Neural cell (in vitro differentiated cells): ENCODE measurements around the gene CCDC12. TPM values are rescaled to one million over a fixed set of nuclear protein-coding genes. Genes with fewer than 3 reads are reported as not detected.
"Not testable (repeated sequence)": the region's sequence is repeated elsewhere in the genome, so short reads cannot be mapped to it uniquely, and the experiment has no call there.

ENCODE experiments used
- H2AFZ ChIP-seq: fragments of 200-600, 300-800 bp; sonication (generic), shearing (Covaris generic); 2 replicates; pipeline ENCODE4 v1.6.0; 2014; ENCODE audit warnings: low read depth, mild to moderate bottlenecking, antibody characterized with exemption, low read length, moderate library complexity
- H3F3A ChIP-seq: fragments of 200-600 bp; shearing (Covaris generic); 2 replicates; pipeline ENCODE4 v1.6.1; 2016; ENCODE audit warnings: mild to moderate bottlenecking, moderate library complexity, mixed read lengths, antibody characterized with exemption, low read length; ENCODE audit not compliant: insufficient read depth, poor library complexity, severe bottlenecking
- H3K27ac ChIP-seq: fragments of 200-600, 300-800 bp; sonication (generic), shearing (Covaris generic); 2 replicates; pipeline ENCODE4 v1.5.1; 2014; ENCODE audit warnings: mild to moderate bottlenecking, low read length, moderate library complexity
- H3K27me3 ChIP-seq: fragments of 300-800, 200-600 bp; sonication (generic), shearing (Covaris generic); 2 replicates; pipeline ENCODE4 v1.6.0; 2014; ENCODE audit warnings: mild to moderate bottlenecking, low read depth, low read length, moderate library complexity; ENCODE audit not compliant: insufficient read depth
- H3K36me3 ChIP-seq: fragments of 300-800, 200-600 bp; sonication (generic), shearing (Covaris generic); 2 replicates; pipeline ENCODE4 v1.5.1; 2014; ENCODE audit warnings: mild to moderate bottlenecking, antibody characterized with exemption, low read length, moderate library complexity; ENCODE audit not compliant: insufficient read depth
- H3K4me2 ChIP-seq: fragments of 300-800, 200-600 bp; sonication (generic), shearing (Covaris generic); 2 replicates; pipeline ENCODE4 v1.6.0; 2014; ENCODE audit warnings: mild to moderate bottlenecking, low read length
- H3K4me3 ChIP-seq: fragments of 300-800, 200-600 bp; sonication (generic), shearing (Covaris generic); 2 replicates; pipeline ENCODE4 v1.5.1; 2014; ENCODE audit warnings: mild to moderate bottlenecking, low read length, moderate library complexity
- H3K79me2 ChIP-seq: fragments of 200-600 bp; shearing (Covaris generic); replicated peaks from 2 replicates; pipeline ENCODE4 v1.6.0; 2014; ENCODE audit warnings: mild to moderate bottlenecking, low read length, moderate library complexity; ENCODE audit not compliant: insufficient read depth
- H3K9ac ChIP-seq: fragments of 300-800, 200-600 bp; sonication (generic), shearing (Covaris generic); 2 replicates; pipeline ENCODE4 v1.6.1; 2016; ENCODE audit warnings: mild to moderate bottlenecking, low read length, mixed read lengths
- H3K9me2 ChIP-seq: fragments of 200-600 bp; shearing (Covaris generic); 2 replicates; pipeline ENCODE4 v1.6.1; 2016; ENCODE audit warnings: mild to moderate bottlenecking, low read length, mixed read lengths; ENCODE audit not compliant: insufficient read depth
- H3K9me3 ChIP-seq: fragments of 200-600, 300-800 bp; sonication (generic), shearing (Covaris generic); 2 replicates; pipeline ENCODE4 v1.6.1; 2016; ENCODE audit warnings: mild to moderate bottlenecking, mixed run types, low read length, moderate library complexity, mixed read lengths
- H4K20me1 ChIP-seq: fragments of 200-600 bp; shearing (Covaris generic); 2 replicates; pipeline ENCODE4 v1.6.1; 2016; ENCODE audit warnings: mild to moderate bottlenecking, mixed run types; ENCODE audit not compliant: insufficient read depth
- EP300 ChIP-seq: fragments of 450-650 bp; conservative IDR thresholded peaks from 2 replicates; pipeline ENCODE4 v1.6.1; 2014; ENCODE audit warnings: antibody characterized with exemption, mild to moderate bottlenecking, moderate library complexity; ENCODE audit not compliant: poor library complexity, severe bottlenecking
- EZH2 ChIP-seq: fragments of 200-600, 300-800 bp; shearing (Covaris generic), sonication (generic); IDR thresholded peaks from 2 replicates; pipeline ENCODE4 v1.6.1; 2014; ENCODE audit warnings: antibody characterized with exemption, low read length, borderline replicate concordance, mild to moderate bottlenecking; ENCODE audit not compliant: insufficient read depth, poor library complexity, severe bottlenecking
- MXI1 ChIP-seq: fragments of 450-650 bp; conservative IDR thresholded peaks from 2 replicates; pipeline ENCODE4 v1.6.1; 2014; ENCODE audit warnings: antibody characterized with exemption, mild to moderate bottlenecking; ENCODE audit not compliant: poor library complexity, severe bottlenecking
- POLR2AphosphoS5 ChIP-seq: IDR thresholded peaks from 2 replicates; pipeline ENCODE4 v1.6.1; 2012
- RAD21 ChIP-seq: fragments of 450-650 bp; conservative IDR thresholded peaks from 2 replicates; pipeline ENCODE4 v1.6.1; 2014; ENCODE audit warnings: antibody characterized with exemption, mild to moderate bottlenecking, moderate library complexity
- SMC3 ChIP-seq: fragments of 450-650 bp; conservative IDR thresholded peaks from 2 replicates; pipeline ENCODE4 v1.6.1; 2014; ENCODE audit warnings: antibody characterized with exemption, mild to moderate bottlenecking, moderate library complexity; ENCODE audit not compliant: poor library complexity
- TAF1 ChIP-seq: IDR thresholded peaks from 2 replicates; pipeline ENCODE4 v1.6.1; 2012; ENCODE audit warnings: low read depth
- polyA plus RNA-seq: library from polyadenylated mRNA; depleted of rRNA; stranded (reverse); fragments of >200 nt; gene quantifications from 2 replicates; pipeline ENCODE4 v1.2.3, GENCODE V29; 2014
- TF ChIP-seq, protein P1 (sequence below): IDR thresholded peaks from 2 replicates; pipeline ENCODE4 v1.6.1; 2012; ENCODE audit warnings: borderline replicate concordance
- TF ChIP-seq, protein P2 (sequence below): fragments of 450-650 bp; IDR thresholded peaks from 2 replicates; pipeline ENCODE4 v1.5.1; 2014; ENCODE audit warnings: antibody characterized with exemption, mild to moderate bottlenecking, moderate library complexity; ENCODE audit not compliant: poor library complexity, severe bottlenecking

The CCDC12 gene
- polyA plus RNA-seq, 1 donor from 2014 or later: 46.4 TPM

DNA sequence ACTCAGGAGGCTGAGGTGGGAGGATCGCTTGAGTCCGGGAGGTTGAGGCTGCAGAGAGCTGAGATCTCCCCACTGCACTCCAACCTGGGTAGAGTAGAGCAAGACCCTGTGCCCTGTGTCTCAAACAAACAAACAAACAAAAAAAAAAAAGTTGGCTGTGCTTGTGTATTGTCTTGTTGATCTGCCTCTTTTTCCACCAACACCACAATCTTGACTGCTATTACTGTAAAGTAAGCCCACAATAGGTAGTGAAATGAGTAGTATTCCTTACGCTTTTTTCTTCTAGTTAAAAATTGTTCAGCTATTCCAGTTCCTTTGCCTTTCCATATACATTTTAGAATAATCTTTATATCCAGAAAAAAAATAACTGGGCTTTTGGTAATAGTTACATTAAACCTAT lies 63.6 kb downstream of the CCDC12 start:
- H4K20me1 ChIP-seq: no peaks in the 10 kb centered on the region
- H3K9ac ChIP-seq: no peak overlapping the region
- no peak overlapping the region for H3K4me2 ChIP-seq
- H3K9me2 ChIP-seq: no peaks in the 10 kb centered on the region
- TF ChIP-seq, protein P1, sequence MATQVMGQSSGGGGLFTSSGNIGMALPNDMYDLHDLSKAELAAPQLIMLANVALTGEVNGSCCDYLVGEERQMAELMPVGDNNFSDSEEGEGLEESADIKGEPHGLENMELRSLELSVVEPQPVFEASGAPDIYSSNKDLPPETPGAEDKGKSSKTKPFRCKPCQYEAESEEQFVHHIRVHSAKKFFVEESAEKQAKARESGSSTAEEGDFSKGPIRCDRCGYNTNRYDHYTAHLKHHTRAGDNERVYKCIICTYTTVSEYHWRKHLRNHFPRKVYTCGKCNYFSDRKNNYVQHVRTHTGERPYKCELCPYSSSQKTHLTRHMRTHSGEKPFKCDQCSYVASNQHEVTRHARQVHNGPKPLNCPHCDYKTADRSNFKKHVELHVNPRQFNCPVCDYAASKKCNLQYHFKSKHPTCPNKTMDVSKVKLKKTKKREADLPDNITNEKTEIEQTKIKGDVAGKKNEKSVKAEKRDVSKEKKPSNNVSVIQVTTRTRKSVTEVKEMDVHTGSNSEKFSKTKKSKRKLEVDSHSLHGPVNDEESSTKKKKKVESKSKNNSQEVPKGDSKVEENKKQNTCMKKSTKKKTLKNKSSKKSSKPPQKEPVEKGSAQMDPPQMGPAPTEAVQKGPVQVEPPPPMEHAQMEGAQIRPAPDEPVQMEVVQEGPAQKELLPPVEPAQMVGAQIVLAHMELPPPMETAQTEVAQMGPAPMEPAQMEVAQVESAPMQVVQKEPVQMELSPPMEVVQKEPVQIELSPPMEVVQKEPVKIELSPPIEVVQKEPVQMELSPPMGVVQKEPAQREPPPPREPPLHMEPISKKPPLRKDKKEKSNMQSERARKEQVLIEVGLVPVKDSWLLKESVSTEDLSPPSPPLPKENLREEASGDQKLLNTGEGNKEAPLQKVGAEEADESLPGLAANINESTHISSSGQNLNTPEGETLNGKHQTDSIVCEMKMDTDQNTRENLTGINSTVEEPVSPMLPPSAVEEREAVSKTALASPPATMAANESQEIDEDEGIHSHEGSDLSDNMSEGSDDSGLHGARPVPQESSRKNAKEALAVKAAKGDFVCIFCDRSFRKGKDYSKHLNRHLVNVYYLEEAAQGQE: no peak
- TF ChIP-seq EP300: no peak
- no peaks in the 10 kb centered on the region for H3K27me3 ChIP-seq
- no peaks in the 10 kb centered on the region for H3K79me2 ChIP-seq
- no peak overlapping the region for H3K27ac ChIP-seq
- no peak overlapping the region for H3K4me3 ChIP-seq
- H3K9me3 ChIP-seq: peaks cover 3% of the 10 kb centered on the region
- H2AFZ ChIP-seq: no peak overlapping the region
- H3F3A ChIP-seq: no peaks in the 10 kb centered on the region
- H3K36me3 ChIP-seq: peaks cover 4% of the 10 kb centered on the region

DNA sequence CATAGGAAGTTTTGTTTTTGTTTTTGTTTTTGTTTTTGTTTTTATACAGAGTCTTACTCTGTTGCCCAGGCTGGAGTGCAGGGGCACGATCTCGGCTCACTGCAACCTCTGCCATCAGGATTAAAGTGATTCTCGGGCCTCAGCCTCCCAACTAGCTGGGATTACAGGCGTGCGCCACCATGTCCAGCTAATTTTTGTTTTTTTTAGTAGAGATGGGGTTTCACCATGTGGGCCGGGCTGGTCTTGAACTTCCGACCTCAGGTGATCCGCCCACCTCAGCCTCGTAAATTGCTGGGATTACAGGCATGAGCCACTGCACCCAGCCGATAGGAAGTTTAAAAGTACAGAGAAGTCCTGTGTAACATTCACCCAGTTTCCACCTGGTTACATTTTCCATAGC lies 65.6 kb downstream of the CCDC12 start:
- H3K36me3 ChIP-seq, H3K4me2 ChIP-seq, H4K20me1 ChIP-seq, H2AFZ ChIP-seq, H3K9me2 ChIP-seq, H3K79me2 ChIP-seq, H3K27ac ChIP-seq, H3K4me3 ChIP-seq, H3K9ac ChIP-seq, H3F3A ChIP-seq, H3K27me3 ChIP-seq, H3K9me3 ChIP-seq: not testable (repeated sequence)

DNA sequence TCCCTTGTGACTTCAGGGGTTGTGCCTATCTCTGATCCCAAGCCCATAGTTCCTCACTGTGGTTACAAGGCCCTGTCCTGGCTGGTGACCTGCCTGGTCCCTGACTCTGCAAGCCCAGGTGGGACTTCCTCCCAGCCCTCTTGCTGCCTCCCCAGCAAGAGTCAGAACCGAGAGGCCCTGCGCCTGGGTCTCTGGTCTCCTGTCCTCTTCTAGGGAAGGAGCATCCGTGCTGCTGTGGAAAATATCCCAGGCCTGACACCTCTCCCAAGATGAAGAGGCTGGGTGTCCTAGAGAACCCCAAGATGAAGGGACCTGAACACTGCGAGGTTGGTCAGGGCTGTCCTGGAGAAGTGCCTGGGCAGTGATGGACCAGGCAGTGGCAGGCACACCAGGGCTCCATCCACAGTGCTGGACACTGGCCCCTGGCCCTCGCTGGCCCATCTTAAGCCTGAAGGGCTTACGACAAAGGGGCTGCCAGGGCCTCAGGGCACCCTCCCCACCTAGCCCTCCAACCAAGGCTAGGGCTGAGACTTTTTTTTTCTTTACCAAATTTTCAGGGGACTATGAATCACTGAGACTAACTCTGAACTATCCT lies 66.3 kb downstream of the CCDC12 start:
- no peaks in the 10 kb centered on the region for H3F3A ChIP-seq
- H3K79me2 ChIP-seq: no peaks in the 10 kb centered on the region
- no peaks in the 10 kb centered on the region for H3K27me3 ChIP-seq
- no peak overlapping the region for H3K4me3 ChIP-seq
- no peak overlapping the region for H3K9ac ChIP-seq
- H3K4me2 ChIP-seq: no peak overlapping the region
- no peak overlapping the region for H2AFZ ChIP-seq
- H3K9me2 ChIP-seq: no peaks in the 10 kb centered on the region
- H3K36me3 ChIP-seq: no peaks in the 10 kb centered on the region
- no peaks in the 10 kb centered on the region for H3K9me3 ChIP-seq
- TF ChIP-seq SMC3 (no peak), POLR2AphosphoS5 (no peak), MXI1 (no peak), TAF1 (no peak), EP300 (no peak), RAD21 (no peak), EZH2 (no peak)
- TF ChIP-seq, protein P1: no peak
- TF ChIP-seq, protein P2, sequence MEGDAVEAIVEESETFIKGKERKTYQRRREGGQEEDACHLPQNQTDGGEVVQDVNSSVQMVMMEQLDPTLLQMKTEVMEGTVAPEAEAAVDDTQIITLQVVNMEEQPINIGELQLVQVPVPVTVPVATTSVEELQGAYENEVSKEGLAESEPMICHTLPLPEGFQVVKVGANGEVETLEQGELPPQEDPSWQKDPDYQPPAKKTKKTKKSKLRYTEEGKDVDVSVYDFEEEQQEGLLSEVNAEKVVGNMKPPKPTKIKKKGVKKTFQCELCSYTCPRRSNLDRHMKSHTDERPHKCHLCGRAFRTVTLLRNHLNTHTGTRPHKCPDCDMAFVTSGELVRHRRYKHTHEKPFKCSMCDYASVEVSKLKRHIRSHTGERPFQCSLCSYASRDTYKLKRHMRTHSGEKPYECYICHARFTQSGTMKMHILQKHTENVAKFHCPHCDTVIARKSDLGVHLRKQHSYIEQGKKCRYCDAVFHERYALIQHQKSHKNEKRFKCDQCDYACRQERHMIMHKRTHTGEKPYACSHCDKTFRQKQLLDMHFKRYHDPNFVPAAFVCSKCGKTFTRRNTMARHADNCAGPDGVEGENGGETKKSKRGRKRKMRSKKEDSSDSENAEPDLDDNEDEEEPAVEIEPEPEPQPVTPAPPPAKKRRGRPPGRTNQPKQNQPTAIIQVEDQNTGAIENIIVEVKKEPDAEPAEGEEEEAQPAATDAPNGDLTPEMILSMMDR: no peak
- H4K20me1 ChIP-seq: no peaks in the 10 kb centered on the region
- H3K27ac ChIP-seq: no peak overlapping the region
